GM11168 (cell line): ENCODE results near the gene DOK5.

Experiments
- in situ Hi-C: fragments of 300-500 bp; cut with MboI; formaldehyde crosslinking; loops from one replicate; pipeline ENCODE4 v1.12.0; 2022; ENCODE audit warnings: low sequenced_read_pairs; ENCODE audit not compliant: unreplicated experiment

Gene DOK5

DNA sequence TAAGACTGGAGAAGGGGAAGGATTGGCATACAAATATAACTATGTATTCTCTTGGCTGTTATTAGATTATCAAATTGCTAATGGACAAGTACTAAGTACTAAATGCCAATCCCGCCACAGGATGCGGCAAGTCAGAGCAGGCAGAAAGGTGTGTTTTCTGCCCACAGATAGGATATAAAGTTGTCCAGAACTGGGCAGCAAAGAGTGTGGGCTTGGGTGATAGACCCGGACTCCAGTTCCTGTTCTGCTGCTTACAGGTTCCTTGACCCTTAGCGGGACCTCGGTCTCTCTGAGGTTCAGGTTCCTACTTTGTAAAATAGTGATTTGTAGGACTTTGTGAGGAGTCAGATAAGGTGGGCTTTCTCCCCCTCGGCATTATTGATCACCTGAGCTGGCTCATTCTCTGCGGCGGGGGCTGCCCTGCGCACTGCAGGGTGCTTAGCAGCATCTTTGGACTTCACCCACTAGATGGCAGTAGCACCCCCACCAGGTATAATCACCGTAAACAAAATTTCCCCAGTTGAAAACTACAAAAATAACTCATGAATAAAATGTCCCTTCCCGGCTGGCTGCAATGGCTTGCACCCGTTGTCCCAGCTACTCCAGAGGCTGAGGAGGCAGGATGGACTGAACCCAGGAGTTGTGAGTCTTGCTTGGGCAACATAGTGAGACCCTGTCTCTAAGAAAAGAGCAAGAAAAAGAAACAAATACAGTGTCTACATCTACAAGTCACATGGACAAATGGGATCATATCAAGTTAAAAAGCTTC is 193.1 kb downstream of the DOK5 start:
- in situ Hi-C loops = no loop called here

DNA sequence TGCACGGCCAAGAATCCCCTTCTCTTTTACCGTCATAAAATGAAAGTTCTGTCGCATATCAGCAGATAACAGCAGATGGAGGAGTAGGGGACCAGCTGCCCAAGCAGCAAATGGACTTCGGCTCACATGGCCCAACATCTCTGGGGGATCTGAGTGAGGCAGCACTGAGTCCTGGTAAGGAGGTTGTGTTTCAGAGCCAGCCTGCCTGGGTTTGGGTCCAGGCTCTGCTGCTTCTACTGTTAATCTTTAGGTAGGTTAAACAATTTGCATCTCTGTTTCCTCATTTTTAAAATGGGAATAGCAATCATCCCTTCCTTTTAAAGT is 193.6 kb downstream of the DOK5 start:
- in situ Hi-C loops = no loop called here

DNA sequence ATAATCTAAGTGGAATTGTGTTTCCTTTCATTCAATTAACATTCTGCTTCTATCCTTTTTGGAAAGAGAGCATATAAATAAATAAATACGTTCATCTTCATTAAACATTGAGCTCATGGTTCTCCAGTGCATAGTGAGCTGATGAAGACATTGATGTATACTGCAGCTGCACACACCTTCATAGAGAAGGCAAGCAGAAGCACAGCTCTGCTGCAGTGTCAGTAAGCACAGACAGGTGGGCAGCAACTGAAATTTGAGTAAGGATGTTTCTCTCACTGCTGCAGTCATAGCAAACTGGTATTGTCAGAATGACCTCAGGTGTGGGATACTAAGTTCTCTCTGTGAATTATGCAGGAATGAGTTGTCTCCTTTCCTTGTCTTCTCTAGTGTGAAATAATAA is 202.9 kb downstream of the DOK5 start:
- in situ Hi-C loops = no loop called here

DNA sequence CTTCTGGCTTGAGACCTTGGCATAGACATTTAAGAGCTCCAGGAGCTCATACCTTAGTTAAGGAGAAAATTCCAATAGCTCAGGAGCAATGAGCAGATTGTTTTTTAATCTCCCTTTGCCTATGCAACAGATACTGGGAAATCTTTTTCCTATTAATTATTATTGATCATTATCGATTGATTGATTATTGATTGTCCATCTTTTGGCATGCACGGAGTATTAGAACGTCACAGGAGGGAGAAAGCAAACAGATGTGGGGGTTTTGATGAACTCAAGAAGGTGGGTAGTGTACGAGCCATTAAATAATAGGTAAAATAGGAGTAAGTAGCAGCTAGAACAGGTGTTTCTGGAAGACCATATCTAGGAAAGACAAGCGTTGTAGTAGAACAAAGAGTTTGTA is 205.0 kb downstream of the DOK5 start:
- in situ Hi-C loops = no loop called here

DNA sequence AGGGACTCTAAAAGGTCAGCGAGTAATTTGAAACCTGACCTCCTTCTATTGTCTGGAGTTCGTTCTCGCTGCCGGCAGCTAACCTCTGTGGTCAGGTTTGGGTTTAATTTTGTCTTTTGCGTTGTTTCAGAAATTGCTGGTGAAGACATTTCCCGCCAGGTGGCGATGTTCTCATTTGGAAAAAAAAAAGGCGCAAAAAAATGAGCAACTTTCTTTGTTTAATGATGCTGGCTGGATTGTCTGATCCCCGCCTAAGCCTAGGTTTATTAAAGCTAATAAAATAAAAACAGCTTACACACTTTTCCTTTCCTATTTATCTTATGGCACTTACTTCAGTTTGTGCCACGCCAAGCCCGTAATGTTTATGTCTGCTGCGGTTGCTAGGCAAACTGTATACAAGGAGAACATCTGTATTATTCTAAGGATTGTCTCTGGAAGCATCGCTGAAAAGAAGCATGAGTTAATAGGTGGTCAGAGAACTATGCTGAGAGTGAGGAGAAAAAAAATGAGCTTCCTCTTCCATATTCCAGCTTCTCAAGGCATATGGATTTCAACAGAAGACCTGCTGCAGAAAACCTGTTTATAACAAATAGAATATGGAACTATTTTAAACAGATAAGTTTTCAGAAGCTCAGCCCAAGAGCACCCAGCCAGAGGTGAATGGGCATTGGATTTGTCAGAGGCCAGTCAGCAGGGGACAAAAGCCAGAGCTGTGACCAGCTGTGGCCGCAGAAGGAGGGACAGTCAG is 205.7 kb downstream of the DOK5 start:
- in situ Hi-C loops = no loop called here

DNA sequence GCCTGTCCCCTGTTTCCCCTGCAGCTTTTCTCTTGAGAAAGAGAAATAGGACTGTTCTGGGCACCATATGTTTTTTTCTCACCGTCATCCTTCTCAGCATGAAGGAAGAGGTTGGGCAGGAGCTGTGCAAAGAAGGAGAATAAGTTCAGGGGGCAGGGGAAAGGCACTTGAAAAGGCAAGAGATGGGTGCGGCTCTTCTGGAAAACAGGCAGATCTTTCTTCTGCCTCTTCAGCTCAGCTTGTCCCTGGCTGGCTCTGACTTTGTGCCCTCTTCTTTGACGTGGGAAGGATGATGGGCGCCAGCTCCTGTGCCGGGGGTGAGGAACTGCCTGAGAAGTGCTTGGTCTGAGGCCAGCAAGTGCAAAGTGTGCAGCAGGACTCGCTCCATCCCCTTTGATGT is 206.5 kb downstream of the DOK5 start:
- in situ Hi-C loops = no loop called here

DNA sequence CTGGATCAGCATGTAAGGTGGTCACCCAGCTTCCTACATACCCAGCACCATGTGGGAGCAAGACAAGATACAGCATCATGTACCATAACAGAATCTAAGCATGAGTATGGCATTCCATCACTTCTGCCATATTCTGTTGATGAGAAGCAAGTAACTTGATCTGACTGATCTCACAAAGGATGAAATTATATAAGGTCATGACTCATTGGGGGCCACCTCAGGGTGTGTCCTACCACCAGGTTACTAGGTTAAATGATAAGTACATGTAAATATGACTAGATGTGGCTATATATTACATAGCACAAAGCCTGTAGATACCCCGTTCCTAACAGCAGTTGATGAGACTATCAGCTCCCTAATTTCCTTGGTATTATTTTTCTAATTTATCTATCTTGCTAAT is 213.1 kb downstream of the DOK5 start:
- in situ Hi-C loops = no loop called here

DNA sequence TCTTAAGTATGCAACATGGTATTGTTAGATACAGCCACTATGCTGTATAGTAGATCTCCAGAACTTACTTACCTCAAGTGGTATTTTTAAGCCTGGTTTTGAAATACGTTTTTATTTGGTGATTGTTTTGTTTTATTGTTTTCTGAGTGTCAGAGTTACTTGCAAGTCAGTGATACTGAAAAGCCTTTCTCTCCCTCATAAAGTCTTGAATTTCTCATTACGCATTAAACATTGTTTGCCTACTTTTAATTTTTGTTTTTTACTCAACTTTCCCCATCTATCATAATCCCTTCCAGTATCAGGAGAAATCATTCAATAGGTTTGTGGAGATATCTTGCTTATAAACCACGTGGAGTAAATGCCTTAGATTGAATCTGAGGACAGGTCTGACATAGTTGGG is 214.9 kb downstream of the DOK5 start:
- in situ Hi-C loops = no loop called here

DNA sequence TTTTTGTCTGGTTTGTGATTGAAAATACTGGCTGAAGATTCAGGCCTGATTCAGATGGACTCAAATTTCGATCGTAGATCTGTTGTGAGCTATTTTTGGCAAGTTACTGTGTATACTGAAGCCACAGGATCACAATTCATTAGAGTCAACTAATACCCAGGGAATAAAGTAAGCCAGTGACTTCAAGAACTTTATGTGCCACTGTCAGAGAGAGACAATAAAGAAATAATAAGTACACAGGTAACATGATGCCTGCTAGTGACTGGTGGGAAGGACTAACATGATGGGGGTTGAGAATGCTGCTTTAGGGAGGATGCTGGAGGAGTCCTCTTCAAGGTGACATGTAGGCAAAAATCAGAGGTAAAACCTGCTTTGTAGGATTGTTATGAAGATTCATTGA is 215.9 kb downstream of the DOK5 start:
- in situ Hi-C loops = no loop called here

DNA sequence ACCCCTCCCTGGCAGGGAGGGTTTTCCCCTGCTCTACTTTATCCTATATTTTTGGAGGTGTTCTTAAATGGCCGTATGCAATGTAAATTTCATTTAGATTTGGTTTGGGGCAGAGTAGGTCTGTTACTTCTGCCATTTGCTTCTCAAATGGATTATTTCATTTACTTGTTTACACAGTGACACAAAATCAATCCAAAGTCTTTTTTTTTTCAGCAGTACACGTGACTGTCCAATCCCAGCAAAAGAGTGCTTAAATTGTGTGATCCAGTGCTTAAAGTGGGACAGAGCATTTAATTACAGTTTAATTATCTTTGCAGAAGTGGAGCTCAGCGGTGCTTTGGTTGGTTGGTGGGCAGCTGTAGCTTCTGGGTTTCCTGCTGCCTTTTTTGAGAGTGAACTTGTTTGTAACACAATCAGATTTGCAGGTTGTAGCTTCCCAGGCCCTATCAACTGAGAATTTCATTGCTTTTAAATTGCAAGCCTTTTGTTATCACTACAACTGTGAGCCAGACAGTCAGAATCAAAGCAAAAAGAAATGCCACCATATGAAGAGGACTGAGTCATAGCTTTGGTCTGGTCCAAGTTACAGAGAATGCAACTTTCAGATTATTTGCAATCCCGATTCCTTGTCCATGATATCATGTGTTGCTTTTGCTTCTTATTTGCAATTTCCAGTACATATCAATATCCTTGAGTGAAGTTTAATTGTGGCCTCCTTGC is 216.9 kb downstream of the DOK5 start:
- in situ Hi-C loops = no loop called here

DNA sequence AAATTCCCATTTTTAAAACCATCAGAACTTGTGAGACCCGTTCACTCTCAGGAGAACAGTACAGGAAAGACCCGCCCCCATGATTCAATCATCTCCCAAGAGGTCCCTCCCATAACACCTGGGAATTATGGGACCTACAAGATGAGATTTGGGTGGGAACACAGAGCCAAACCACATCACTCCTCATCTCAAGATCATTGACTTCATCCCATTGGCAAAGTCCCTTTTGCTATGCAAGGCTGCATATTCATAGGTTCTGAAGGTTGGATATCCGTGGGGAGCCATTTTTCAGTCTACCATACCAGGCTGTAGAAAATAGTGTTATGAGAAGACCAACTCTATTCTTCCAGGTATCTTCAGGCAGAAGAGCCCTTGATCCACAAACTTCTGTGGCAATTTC is 219.1 kb downstream of the DOK5 start:
- in situ Hi-C loops = no loop called here

DNA sequence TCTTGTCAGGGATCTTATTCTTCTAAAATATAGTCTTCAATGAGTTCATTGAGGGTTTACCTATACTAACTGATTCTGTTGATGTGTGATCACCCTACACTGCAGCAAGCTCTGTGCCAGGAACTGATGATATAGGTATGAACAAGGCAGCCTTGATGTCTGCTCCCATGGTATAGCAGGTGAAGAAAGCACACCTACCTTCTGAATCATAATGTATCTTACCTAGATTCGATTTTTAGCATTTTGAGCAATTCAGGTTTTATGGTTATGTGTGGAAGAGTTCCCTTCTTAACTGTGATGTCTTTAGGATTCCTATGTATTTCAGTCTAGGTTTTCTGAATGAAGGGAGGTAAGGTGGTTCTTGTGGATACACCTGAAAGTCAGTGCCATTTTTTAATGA is 223.0 kb downstream of the DOK5 start:
- in situ Hi-C loops = no loop called here
